Epithelial cell of esophagus (primary cell): ENCODE measurements around the gene FAM174C.

Experiments
- DNase-seq: peaks from one replicate; pipeline ENCODE4 v3.0.0; 2010; ENCODE audit warnings: low read depth
- H3K4me3 ChIP-seq: 2 replicates; pipeline ENCODE4 v1.5.1; 2011; ENCODE audit warnings: mild to moderate bottlenecking, low read length, control low read depth
- CTCF ChIP-seq: IDR thresholded peaks from 2 replicates; pipeline ENCODE4 v1.5.1; 2011; ENCODE audit warnings: low read depth, mild to moderate bottlenecking, low read length, control low read depth, inconsistent platforms; ENCODE audit not compliant: insufficient read depth; ENCODE audit errors: missing control alignments

Gene FAM174C

GRCh38 chr19:1325568-1326294 lies 50.4 kb downstream of the FAM174C start:
- no peak for TF ChIP-seq CTCF
- H3K4me3 ChIP-seq, result no peak overlapping the region
- DNase-seq, result no peak

- no peak for TF ChIP-seq CTCF
- H3K4me3 ChIP-seq, result no peak overlapping the region
- no peak for DNase-seq
Observed at GRCh38 chr19:1327125-1327524, 51.8 kb downstream of the FAM174C start.
